Heart right ventricle (tissue), 16 donors: ENCODE measurements around the gene FXR2. TPM values are rescaled to one million over a fixed set of nuclear protein-coding genes. Genes with fewer than 3 reads are reported as not detected.

Experiments
- ATAC-seq, 8 donors: fragments of 200-7000 bp; cut with Tn5 transposase; one replicate each; pipeline ENCODE4 v1.9.1; 2020; ENCODE audit warnings: mild to moderate bottlenecking in 8 of 8, moderate library complexity in 8 of 8, moderate number of reproducible peaks in 1 of 8
- DNase-seq, 2 donors: peaks; one replicate each; pipeline ENCODE4 v3.0.0-alpha.2; 2020
- H3K27ac ChIP-seq, 10 donors: fragments of 200-600 bp; sonication (generic) in 2 of 10; one replicate each; pipeline versions ENCODE4 v1.5.0 to v1.8.0; 2020 to 2022; ENCODE audit warnings: mild to moderate bottlenecking in 3 of 10
- H3K27me3 ChIP-seq, 7 donors: fragments of 200-600 bp; one replicate each; pipeline ENCODE4 v1.8.0; 2021 to 2022; ENCODE audit warnings: mild to moderate bottlenecking in 2 of 7
- H3K36me3 ChIP-seq, 9 donors: fragments of 200-600 bp; sonication (generic) in 1 of 9; one replicate each; pipeline versions ENCODE4 v1.5.0 to v1.8.0; 2020 to 2022; ENCODE audit warnings: mild to moderate bottlenecking in 2 of 9
- H3K4me1 ChIP-seq, 9 donors: fragments of 200-600 bp; sonication (generic) in 1 of 9; one replicate each; pipeline versions ENCODE4 v1.5.0 to v1.8.0; 2020 to 2022; ENCODE audit warnings: mild to moderate bottlenecking in 4 of 9
- H3K4me3 ChIP-seq, 10 donors: fragments of 200-600 bp; sonication (generic) in 2 of 10; one replicate each; pipeline versions ENCODE4 v1.5.0 to v1.8.0; 2020 to 2022; ENCODE audit warnings: mild to moderate bottlenecking in 7 of 10, moderate library complexity in 2 of 10
- H3K9me3 ChIP-seq, 11 donors: fragments of 200-600 bp in 10 of 11; sonication (generic) in 2 of 11; one replicate each; pipeline versions ENCODE4 v1.5.0 to v1.8.0; 2013 to 2022; ENCODE audit warnings: mild to moderate bottlenecking in 2 of 11, control low read depth in 1 of 11, moderate library complexity in 1 of 11
- WGBS, 2 donors: extraction: QIAGEN DNeasy Blood & Tissue Kit; methylation state at CpG; one replicate each; pipeline ENCODE4 v1.1.7; 2013; ENCODE audit warnings: inconsistent platforms in 1 of 2; 5-methylcytosine and 5-hydroxymethylcytosine counted together
- intact Hi-C, 10 donors: fragments of 100-400 bp; cut with DNase I; formaldehyde crosslinking; loops; one replicate each; pipeline versions ENCODE4 v1.11.1 to v1.14.2; 2022
- polyA plus RNA-seq, 2 donors: library from polyadenylated mRNA; stranded (reverse); fragments of 200-250 nt; gene quantifications; one replicate each; pipeline ENCODE4 v1.2.3, GENCODE V29; 2013
- total RNA-seq, 10 donors: library from RNA; stranded (reverse); fragmentation: NEBNext Ultra II Directional in 3 of 10; extraction: Animal tissue kit (Norgen Biotek cat#: 25700) in 3 of 10; gene quantifications; one replicate each; pipeline versions ENCODE4 v1.2.1 to v1.2.4, GENCODE V29; 2021 to 2023
- TF ChIP-seq, protein P1 (sequence below), 9 donors: fragments of 200-600 bp; sonication (generic) in 2 of 9; IDR thresholded peaks; one replicate each; pipeline versions ENCODE4 v1.5.0 to v1.8.0; 2021 to 2022; ENCODE audit warnings: antibody characterized with exemption in 9 of 9, mild to moderate bottlenecking in 5 of 9, moderate library complexity in 1 of 9
- donor health status: Arrhythmogenic right ventricular cardiomyopathy.
- donor health status: ischemic (EF 13 %, LVEDD 7.1; RV severe dilation, severe dysfunction).
- donor health status: healthy with polysubstance abuse.
- donor health status: DM: no; HTN: yes; CAD: no.
- donor health status: DM: no; HTN: no; CAD: no.
- donor health status: ischemic (EF 25% LVEDD 6.9; RV normal size, moderate dysfunction).
- donor health status: ischemic (EF 25% LVEDD 5.7; RV mildly dilated, moderate dysfunction).
- donor health status: healthy.
- donor health status: DM: yes; HTN: yes; CAD: no.
- donor health status: Ischemic cardiomyopathy.
- donor health status: ischemic (EF 35%, LVEDD 5.7; RV mildly dilated, moderate dysfunction).
- donor health status: nonischemic (EF 11% LVEDD 7.7; RV severe dilation, severe dysfunction).
- donor health status: DM: yes; HTN: yes; CAD: no.
- donor health status: PGD.
- donor health status: ischemic (EF 29% LVEDD 5.4; RV normal size, mild dysfunction).
- donor health status: nonischemic (EF 23%, LVEDD 6.1; RV moderate dilation, normal function).

FXR2 gene
- total and polyA plus RNA-seq, 12 donors = 52.2 to 111 (median 90.5) TPM

DNA sequence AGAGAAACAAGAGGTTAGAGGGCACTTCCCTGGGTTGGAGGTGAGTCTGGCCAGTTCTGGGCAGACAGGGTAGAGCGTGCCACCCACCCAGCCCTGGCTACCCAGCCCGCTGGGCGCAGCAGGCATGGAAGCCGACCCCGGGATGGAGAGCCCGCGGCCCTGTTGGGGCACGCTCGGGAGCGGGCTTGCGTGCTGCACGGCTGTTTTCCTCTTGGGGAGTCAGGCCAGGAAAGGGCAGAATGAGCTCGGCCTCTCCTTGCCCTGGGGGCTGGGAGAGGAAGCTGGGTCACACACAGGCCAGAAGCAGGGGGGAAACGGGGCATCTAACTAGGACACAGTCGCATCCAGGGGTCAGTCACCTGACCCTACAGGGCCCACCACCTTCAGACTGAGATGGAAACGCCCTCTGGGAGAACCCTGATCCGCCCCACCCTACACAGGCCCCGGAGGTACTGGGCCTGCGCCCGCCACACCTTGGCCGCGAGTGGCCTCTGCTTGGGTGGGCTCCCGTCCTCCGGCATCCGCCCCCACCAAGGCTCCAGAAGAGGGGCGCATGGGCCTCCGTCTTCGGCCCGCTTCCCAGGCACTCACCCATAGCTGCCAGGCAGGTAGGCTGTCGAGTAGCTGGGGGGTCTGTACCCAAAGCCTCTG, 26.0 kb downstream of the FXR2 start:
- Histone ChIP-seq H3K4me1 (peaks cover 8 to 49% (median 35%) of the 10 kb centered on the region in 9 donors), H3K9me3 (no peaks in the 10 kb centered on the region), H3K27ac (peak overlapping the region in 9 of 10 donors; percentile 8 to 68 (median 57)), H3K27me3 (no peaks in the 10 kb centered on the region), H3K4me3 (peak overlapping the region in 9 of 10 donors; percentile 27 to 58 (median 49)), H3K36me3 (peaks cover 4 to 74% (median 24%) of the 10 kb centered on the region in 9 donors)
- no peak for DNase-seq
- TF ChIP-seq, protein P1, sequence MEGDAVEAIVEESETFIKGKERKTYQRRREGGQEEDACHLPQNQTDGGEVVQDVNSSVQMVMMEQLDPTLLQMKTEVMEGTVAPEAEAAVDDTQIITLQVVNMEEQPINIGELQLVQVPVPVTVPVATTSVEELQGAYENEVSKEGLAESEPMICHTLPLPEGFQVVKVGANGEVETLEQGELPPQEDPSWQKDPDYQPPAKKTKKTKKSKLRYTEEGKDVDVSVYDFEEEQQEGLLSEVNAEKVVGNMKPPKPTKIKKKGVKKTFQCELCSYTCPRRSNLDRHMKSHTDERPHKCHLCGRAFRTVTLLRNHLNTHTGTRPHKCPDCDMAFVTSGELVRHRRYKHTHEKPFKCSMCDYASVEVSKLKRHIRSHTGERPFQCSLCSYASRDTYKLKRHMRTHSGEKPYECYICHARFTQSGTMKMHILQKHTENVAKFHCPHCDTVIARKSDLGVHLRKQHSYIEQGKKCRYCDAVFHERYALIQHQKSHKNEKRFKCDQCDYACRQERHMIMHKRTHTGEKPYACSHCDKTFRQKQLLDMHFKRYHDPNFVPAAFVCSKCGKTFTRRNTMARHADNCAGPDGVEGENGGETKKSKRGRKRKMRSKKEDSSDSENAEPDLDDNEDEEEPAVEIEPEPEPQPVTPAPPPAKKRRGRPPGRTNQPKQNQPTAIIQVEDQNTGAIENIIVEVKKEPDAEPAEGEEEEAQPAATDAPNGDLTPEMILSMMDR (IDR thresholded peaks at IDR 0.05) = no peak
- ATAC-seq = peak in 3 of 8 donors; percentile 0 to 22 (median 2)
- 64 to 65% methylated on average over 30 of the region's 30 CpGs for WGBS, 2 donors
- intact Hi-C loops = loop anchor here in 4 of 10 donors (1.0 to 10.0 kb wide), 4 partner anchors 74 to 154 kb away; partner anchors contain the start of genes FGF11 (in 2 of the 4) and TMEM102 (in 2 of the 4)

DNA sequence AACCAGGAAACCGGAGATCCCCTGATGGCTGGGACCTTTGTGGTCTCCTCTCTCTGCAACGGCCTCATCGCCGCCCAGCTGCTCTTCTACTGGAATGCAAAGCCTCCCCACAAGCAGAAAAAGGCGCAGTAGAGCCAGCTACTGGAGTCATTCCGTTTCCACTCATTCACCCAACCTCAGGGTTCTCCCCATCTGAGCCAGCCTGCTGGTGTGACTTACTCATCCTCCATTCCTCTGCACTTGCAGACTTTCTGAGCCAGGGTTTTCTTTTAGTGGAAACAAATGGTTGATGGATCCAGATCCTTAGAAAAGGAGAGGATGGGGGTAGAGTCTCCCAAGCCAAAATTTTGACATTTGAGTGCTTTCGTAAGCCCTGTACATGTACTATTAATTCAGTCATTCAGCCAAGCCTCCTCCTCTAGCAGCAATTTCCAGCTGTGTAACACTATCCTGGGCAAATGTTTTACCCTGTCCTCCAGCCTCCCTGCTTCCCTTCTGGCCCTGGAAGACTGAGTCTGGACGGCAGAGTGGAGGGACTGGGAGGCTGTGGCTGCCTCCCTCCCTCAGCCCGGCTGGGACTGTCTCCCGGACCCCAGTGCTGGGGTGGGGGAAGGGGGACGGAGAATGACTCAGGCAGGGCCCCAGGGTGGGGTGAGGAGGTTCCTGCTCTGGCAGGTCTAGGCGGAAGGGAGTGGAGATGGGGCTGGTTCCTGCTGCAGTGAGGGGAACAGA, 27.1 kb downstream of the FXR2 start:
- 72 to 75% methylated on average over 12 of the region's 12 CpGs for WGBS, 2 donors
- H3K4me1 ChIP-seq = peaks cover 13 to 58% (median 43%) of the 10 kb centered on the region in 9 donors
- ATAC-seq (no peak), DNase-seq (no peak)
- no peaks in the 10 kb centered on the region for H3K9me3 ChIP-seq
- H3K4me3 ChIP-seq = no peak overlapping the region
- TF ChIP-seq, protein P1 (IDR thresholded peaks at IDR 0.05) = no peak
- intact Hi-C loops = loop anchor here in 3 of 10 donors (2.0 to 10.0 kb wide), 3 partner anchors 73 to 153 kb away; partner anchors contain the start of genes FGF11 (in 2 of the 3) and TMEM102 (in 2 of the 3)
- H3K27me3 ChIP-seq = no peaks in the 10 kb centered on the region
- peaks cover 0 to 63% (median 15%) of the 10 kb centered on the region in 9 donors for H3K36me3 ChIP-seq
- peak overlapping the region in 8 of 10 donors; percentile 35 to 70 (median 63) for H3K27ac ChIP-seq

DNA sequence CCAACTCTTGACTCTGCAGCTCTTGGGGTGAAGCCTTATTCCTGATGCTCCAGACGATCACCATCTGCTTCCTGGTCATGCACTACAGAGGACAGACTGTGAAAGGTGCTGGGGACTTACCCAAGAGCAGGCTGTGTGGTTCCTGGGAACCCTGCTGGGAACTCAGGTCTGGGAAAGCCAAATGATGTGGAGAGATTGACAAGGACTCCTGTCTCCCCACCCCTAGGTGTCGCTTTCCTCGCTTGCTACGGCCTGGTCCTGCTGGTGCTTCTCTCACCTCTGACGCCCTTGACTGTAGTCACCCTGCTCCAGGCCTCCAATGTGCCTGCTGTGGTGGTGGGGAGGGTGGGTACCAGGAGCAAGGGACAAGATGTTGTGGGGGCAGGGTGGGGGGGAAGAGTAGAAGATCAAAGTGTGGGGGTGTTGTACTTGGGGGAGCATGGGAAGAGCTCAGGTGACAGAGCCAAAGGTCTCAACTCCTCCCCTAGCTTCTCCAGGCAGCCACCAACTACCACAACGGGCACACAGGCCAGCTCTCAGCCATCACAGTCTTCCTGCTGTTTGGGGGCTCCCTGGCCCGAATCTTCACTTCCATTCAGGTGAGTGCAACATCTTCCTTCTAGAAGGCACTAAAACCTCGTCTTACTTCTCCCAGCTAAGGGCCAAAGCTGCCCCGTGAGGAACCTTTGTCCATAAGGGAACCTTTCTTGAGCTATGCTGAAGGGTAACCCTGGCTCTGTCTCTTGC, 27.9 kb downstream of the FXR2 start:
- WGBS, 2 donors = 62 to 69% methylated on average over 9 of the region's 9 CpGs
- Histone ChIP-seq H3K27me3 (no peaks in the 10 kb centered on the region), H3K27ac (peak overlapping the region in 8 of 10 donors; percentile 35 to 70 (median 63)), H3K9me3 (no peaks in the 10 kb centered on the region), H3K36me3 (peaks cover 0 to 56% (median 7%) of the 10 kb centered on the region in 9 donors), H3K4me1 (peaks cover 13 to 64% (median 48%) of the 10 kb centered on the region in 9 donors), H3K4me3 (no peak overlapping the region)
- DNase-seq (peak in 1 of 2 donors; percentile 38), ATAC-seq (no peak)
- intact Hi-C loops = loop anchor here in 2 of 10 donors (5.0 to 10.0 kb wide), 2 partner anchors 150 to 152 kb away; partner anchors contain the start of genes FGF11 (in 2 of the 2) and TMEM102 (in 2 of the 2)
- TF ChIP-seq, protein P1 (IDR thresholded peaks at IDR 0.05) = peak in 5 of 9 donors; percentile 22 to 45 (median 38)
